Neural progenitor cell (in vitro differentiated cells): ENCODE data around the gene DTD2. TPM values are rescaled to one million over a fixed set of nuclear protein-coding genes. Genes with fewer than 3 reads are reported as not detected.
"Not testable (repeated sequence)": the region's sequence is repeated elsewhere in the genome, so short reads cannot be mapped to it uniquely, and the experiment has no call there.

Experiments
- DNase-seq: peaks from one replicate; pipeline ENCODE4 v3.0.0-alpha.2; 2016; ENCODE audit warnings: low spot score
- H2AFZ ChIP-seq: fragments of 200-600 bp; sonication (generic); replicated peaks from 2 replicates; pipeline ENCODE4 v1.6.1; 2016; ENCODE audit warnings: antibody characterized with exemption
- H3F3A ChIP-seq: fragments of 200-600 bp; sonication (generic); 2 replicates; pipeline ENCODE4 v1.6.1; 2016; ENCODE audit warnings: antibody characterized with exemption, low read depth
- H3K27ac ChIP-seq: fragments of 200-600 bp; sonication (generic); 2 replicates; pipeline ENCODE4 v1.5.1; 2016; ENCODE audit warnings: mild to moderate bottlenecking
- H3K27me3 ChIP-seq: fragments of 200-600 bp; sonication (generic); 2 replicates; pipeline ENCODE4 v1.6.1; 2016; ENCODE audit warnings: mild to moderate bottlenecking, moderate library complexity
- H3K36me3 ChIP-seq: fragments of 200-600 bp; sonication (generic); 2 replicates; pipeline ENCODE4 v1.5.1; 2016
- H3K4me1 ChIP-seq: fragments of 200-600 bp; sonication (generic); 2 replicates; pipeline ENCODE4 v1.6.1; 2016; ENCODE audit warnings: mixed run types
- H3K4me2 ChIP-seq: fragments of 200-600 bp; sonication (generic); 2 replicates; pipeline ENCODE4 v1.6.1; 2016
- H3K4me3 ChIP-seq: fragments of 200-600 bp; sonication (generic); 2 replicates; pipeline ENCODE4 v1.5.1; 2016
- H3K79me2 ChIP-seq: fragments of 200-600 bp; sonication (generic); 2 replicates; pipeline ENCODE4 v1.6.1; 2016; ENCODE audit warnings: low read depth
- H3K9ac ChIP-seq: fragments of 200-600 bp; sonication (generic); 2 replicates; pipeline ENCODE4 v1.6.1; 2016
- H3K9me3 ChIP-seq: fragments of 200-600 bp; sonication (generic); 2 replicates; pipeline ENCODE4 v1.5.1; 2016; ENCODE audit warnings: low read depth
- H4K20me1 ChIP-seq: fragments of 200-600 bp; sonication (generic); 2 replicates; pipeline ENCODE4 v1.6.1; 2016; ENCODE audit warnings: low read depth
- H3K27ac Mint-ChIP-seq: 3 replicates; pipeline ENCODE4 v1.8.0; 2021; ENCODE audit warnings: mixed read lengths
- H3K27me3 Mint-ChIP-seq: 2 replicates; pipeline ENCODE4 v1.8.0; 2022; ENCODE audit warnings: low read depth, mild to moderate bottlenecking, inconsistent platforms, moderate library complexity, mixed read lengths; ENCODE audit not compliant: insufficient read depth
- H3K36me3 Mint-ChIP-seq: 3 replicates; pipeline ENCODE4 v1.8.0; 2021; ENCODE audit warnings: mixed read lengths
- H3K4me1 Mint-ChIP-seq: 3 replicates; pipeline ENCODE4 v1.8.0; 2021; ENCODE audit warnings: mixed read lengths
- H3K4me3 Mint-ChIP-seq: 3 replicates; pipeline ENCODE4 v1.8.0; 2021; ENCODE audit warnings: mild to moderate bottlenecking, moderate library complexity, mixed read lengths
- H3K9me3 Mint-ChIP-seq: 3 replicates; pipeline ENCODE4 v1.8.0; 2020; ENCODE audit warnings: mixed read lengths
- CTCF ChIP-seq: fragments of 200-600 bp; sonication (generic); IDR thresholded peaks from 2 replicates; pipeline ENCODE4 v1.5.1; 2017; ENCODE audit warnings: antibody characterized with exemption, mild to moderate bottlenecking
- EZH2 ChIP-seq: fragments of 200-600 bp; sonication (generic); IDR thresholded peaks from 2 replicates; pipeline ENCODE4 v1.6.1; 2017; ENCODE audit warnings: antibody characterized with exemption, mild to moderate bottlenecking, moderate library complexity
- EZH2phosphoT487 ChIP-seq: fragments of 200-600 bp; sonication (generic); IDR thresholded peaks from 2 replicates; pipeline ENCODE4 v1.6.1; 2017; ENCODE audit warnings: antibody characterized with exemption
- total RNA-seq: library from RNA; depleted of rRNA; stranded (reverse); fragments of >200 nt; gene quantifications from 2 replicates; pipeline ENCODE4 v1.2.3, GENCODE V29; 2015; ENCODE audit warnings: low replicate concordance

The DTD2 gene
- total RNA-seq, 1 donor from 2014 or later, result 11.9 TPM

DNA sequence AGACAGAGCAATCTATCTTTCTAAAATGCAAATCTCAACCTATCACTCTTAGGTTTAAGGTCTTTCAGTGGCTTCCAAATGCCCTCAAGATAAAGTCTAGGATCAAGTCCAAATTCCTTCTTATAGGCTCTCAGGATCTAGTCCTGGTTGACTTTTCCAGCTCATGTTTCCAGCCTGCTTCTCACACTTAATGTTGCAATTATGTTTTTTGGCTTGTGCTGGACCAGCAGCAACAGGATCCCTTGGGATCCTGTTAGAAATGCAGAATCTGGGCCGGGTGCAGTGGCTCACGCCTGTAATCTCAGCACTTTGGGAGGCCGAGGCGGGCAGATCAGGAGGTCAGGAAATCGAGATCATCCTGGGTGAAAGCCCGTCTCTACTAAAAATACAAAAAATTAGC is 19.9 kb upstream of the DTD2 start:
- Histone ChIP-seq H3K4me1 (no peaks in the 10 kb centered on the region), H3K36me3 (no peaks in the 10 kb centered on the region), H3K27me3 (no peaks in the 10 kb centered on the region), H3K4me2 (no peak overlapping the region), H3K9ac (no peak overlapping the region), H3K4me3 (no peak overlapping the region), H2AFZ (no peak overlapping the region), H3K27ac (no peak overlapping the region), H4K20me1 (no peaks in the 10 kb centered on the region), H3K9me3 (no peaks in the 10 kb centered on the region), H3F3A (no peaks in the 10 kb centered on the region), H3K79me2 (no peaks in the 10 kb centered on the region)
- no peak overlapping the region for H3K27ac Mint-ChIP-seq
- no peak for DNase-seq
- peaks cover 14% of the 10 kb centered on the region for H3K9me3 Mint-ChIP-seq
- peaks cover 4% of the 10 kb centered on the region for H3K36me3 Mint-ChIP-seq
- H3K4me1 Mint-ChIP-seq, result peaks cover 4% of the 10 kb centered on the region
- H3K4me3 Mint-ChIP-seq, result no peak overlapping the region
- TF ChIP-seq EZH2phosphoT487, result no peak
- TF ChIP-seq EZH2, result no peak
- TF ChIP-seq CTCF, result no peak
- H3K27me3 Mint-ChIP-seq, result no peaks in the 10 kb centered on the region

DNA sequence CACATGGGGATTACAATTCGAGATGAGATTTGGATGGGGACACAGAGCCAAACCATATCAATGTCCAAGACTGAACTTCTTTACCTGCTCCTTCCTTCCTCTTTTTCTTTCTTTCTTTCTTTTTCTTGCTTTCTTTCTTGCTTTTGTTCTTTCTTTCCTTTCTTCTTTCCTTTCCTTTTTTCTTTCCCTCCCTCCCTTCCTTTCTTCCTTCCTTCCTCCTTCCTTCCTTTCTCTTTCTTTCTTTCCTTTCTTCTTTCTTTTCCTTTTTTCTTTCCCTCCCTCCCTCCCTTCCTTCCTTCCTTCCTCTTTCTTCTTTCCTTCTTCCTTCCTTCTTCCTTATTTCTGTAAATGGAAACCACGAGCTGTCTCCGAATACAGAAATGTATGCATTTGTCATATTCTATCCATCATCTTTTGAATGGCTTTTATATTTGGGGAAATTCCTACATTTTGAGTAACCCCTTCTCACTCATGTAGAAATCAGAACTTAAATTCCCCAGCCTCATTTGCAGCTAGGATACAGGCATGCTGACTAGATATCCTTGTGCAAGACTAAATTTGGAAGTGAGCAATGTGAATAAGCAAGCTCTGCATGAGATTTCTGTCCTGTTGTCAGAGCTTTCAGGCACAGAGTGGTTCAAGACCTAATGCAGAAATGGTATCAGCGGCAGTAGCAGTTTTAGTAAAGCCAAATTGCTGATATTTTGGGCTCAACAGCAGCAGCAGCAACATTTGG is 19.0 kb upstream of the DTD2 start:
- H3K36me3 Mint-ChIP-seq, result peaks cover 4% of the 10 kb centered on the region
- H3K4me3 Mint-ChIP-seq, result no peak overlapping the region
- no peak for TF ChIP-seq CTCF
- TF ChIP-seq EZH2, result no peak
- TF ChIP-seq EZH2phosphoT487, result no peak
- Histone ChIP-seq H3K27ac (no peak overlapping the region), H2AFZ (no peak overlapping the region), H3K27me3 (no peaks in the 10 kb centered on the region), H4K20me1 (no peaks in the 10 kb centered on the region), H3K36me3 (no peaks in the 10 kb centered on the region), H3K9ac (no peak overlapping the region), H3F3A (no peaks in the 10 kb centered on the region), H3K9me3 (no peaks in the 10 kb centered on the region), H3K4me1 (no peaks in the 10 kb centered on the region), H3K4me3 (no peak overlapping the region), H3K4me2 (no peak overlapping the region), H3K79me2 (no peaks in the 10 kb centered on the region)
- no peak overlapping the region for H3K27ac Mint-ChIP-seq
- no peak for DNase-seq
- no peaks in the 10 kb centered on the region for H3K27me3 Mint-ChIP-seq
- H3K4me1 Mint-ChIP-seq, result peaks cover 4% of the 10 kb centered on the region
- peaks cover 14% of the 10 kb centered on the region for H3K9me3 Mint-ChIP-seq

DNA sequence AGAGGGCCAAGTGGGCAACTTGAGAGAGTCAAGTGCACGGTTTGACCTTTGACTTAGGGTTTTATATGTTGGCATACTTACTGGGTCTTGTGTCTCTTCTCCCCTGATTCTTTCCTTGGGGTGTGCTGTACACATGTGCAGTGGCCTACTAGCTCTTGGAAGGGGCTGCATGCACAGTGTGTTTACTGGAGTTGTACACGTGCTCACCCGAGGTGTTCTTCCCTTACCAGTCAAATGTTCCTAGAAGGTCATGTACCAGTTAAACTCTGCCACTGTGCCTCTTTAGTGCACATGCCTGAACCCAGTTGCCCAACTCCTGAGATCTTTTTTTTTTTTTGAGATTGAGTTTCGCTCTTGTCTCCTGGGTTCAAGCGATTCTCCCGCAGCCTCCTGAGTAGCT is 9.2 kb upstream of the DTD2 start:
- Histone ChIP-seq H4K20me1 (no peaks in the 10 kb centered on the region), H3F3A (no peaks in the 10 kb centered on the region), H3K9ac (no peak overlapping the region), H2AFZ (no peak overlapping the region), H3K9me3 (no peaks in the 10 kb centered on the region), H3K27ac (no peak overlapping the region), H3K79me2 (no peaks in the 10 kb centered on the region), H3K4me1 (no peaks in the 10 kb centered on the region), H3K36me3 (no peaks in the 10 kb centered on the region), H3K4me2 (no peak overlapping the region), H3K27me3 (no peaks in the 10 kb centered on the region), H3K4me3 (no peak overlapping the region)
- TF ChIP-seq EZH2, result no peak
- Mint-ChIP-seq H3K4me1 (peaks cover 3% of the 10 kb centered on the region), H3K27ac (no peak overlapping the region), H3K9me3 (no peaks in the 10 kb centered on the region), H3K36me3 (no peaks in the 10 kb centered on the region), H3K27me3 (no peaks in the 10 kb centered on the region), H3K4me3 (no peak overlapping the region)
- DNase-seq, result no peak

DNA sequence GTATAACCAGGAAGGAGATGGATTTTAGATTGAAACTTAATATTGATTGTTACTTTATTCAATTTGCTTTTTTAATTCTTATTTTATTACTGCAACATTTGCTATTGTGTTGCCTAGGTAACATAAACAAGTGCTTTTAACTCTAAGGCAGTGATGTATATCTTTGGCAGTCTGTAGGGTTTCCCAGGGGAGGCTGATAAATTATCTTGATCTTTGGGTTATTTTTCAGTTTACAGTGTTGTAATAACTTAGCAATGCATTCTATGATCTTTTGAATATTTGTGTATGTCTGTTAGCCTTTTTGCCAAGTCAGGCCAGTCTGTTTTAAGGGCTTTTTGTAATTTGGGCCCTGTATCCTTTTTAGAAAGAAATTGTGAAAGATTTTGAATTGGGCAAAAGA is 7.8 kb upstream of the DTD2 start:
- no peak for TF ChIP-seq CTCF
- TF ChIP-seq EZH2phosphoT487, result no peak
- no peak for TF ChIP-seq EZH2
- H3K9me3 ChIP-seq, result no peaks in the 10 kb centered on the region
- no peaks in the 10 kb centered on the region for H3K27me3 ChIP-seq
- H3K27me3 Mint-ChIP-seq, result no peaks in the 10 kb centered on the region
- no peak overlapping the region for H3K27ac ChIP-seq
- no peaks in the 10 kb centered on the region for H4K20me1 ChIP-seq
- H3K4me1 ChIP-seq, result no peaks in the 10 kb centered on the region
- H3K9ac ChIP-seq, result no peak overlapping the region
- no peak overlapping the region for H3K4me3 Mint-ChIP-seq
- H3K36me3 Mint-ChIP-seq, result no peaks in the 10 kb centered on the region
- peaks cover 4% of the 10 kb centered on the region for H3K4me1 Mint-ChIP-seq
- no peak for DNase-seq
- H2AFZ ChIP-seq, result no peak overlapping the region
- no peak overlapping the region for H3K27ac Mint-ChIP-seq
- no peaks in the 10 kb centered on the region for H3K36me3 ChIP-seq
- H3F3A ChIP-seq, result no peaks in the 10 kb centered on the region
- H3K4me3 ChIP-seq, result no peak overlapping the region
- no peaks in the 10 kb centered on the region for H3K9me3 Mint-ChIP-seq
- no peaks in the 10 kb centered on the region for H3K79me2 ChIP-seq
- no peak overlapping the region for H3K4me2 ChIP-seq

- peaks cover 16% of the 10 kb centered on the region for H3K4me1 Mint-ChIP-seq
- not testable (repeated sequence) for H3K27me3 Mint-ChIP-seq, H3K4me3 ChIP-seq, DNase-seq, H3K9me3 ChIP-seq, H3K4me2 ChIP-seq, H3K27ac ChIP-seq, H3F3A ChIP-seq, H3K9ac ChIP-seq, H4K20me1 ChIP-seq, H3K9me3 Mint-ChIP-seq, H3K4me3 Mint-ChIP-seq, H2AFZ ChIP-seq, H3K27ac Mint-ChIP-seq, H3K36me3 Mint-ChIP-seq, H3K27me3 ChIP-seq, H3K36me3 ChIP-seq, H3K79me2 ChIP-seq
- H3K4me1 ChIP-seq, result peaks cover 11% of the 10 kb centered on the region
Observed at GRCh38 chr14:31462450-31462849, 5.1 kb upstream of the DTD2 start.
